Measurements from ENCODE around the gene DGCR8. TPM values are rescaled to one million over a fixed set of nuclear protein-coding genes. Genes with fewer than 3 reads are reported as not detected.
"Not testable (repeated sequence)": the region's sequence is repeated elsewhere in the genome, so short reads cannot be mapped to it uniquely, and the experiment has no call there.

DGCR8 gene
- total RNA-seq, 1 donor from 2014 or later: 37.6 TPM

GRCh38 chr22:20156042-20156389, 76.0 kb downstream of the DGCR8 start:
- intact Hi-C loops (cut with DNase I): loop anchor here (2.0 to 5.0 kb wide), 2 partner anchors 111 to 129 kb away; partner anchors contain the start of gene RTN4R
- DNase-seq (ENCODE audit: low spot score): no peak
- no peak for ATAC-seq

- DNase-seq (ENCODE audit: low spot score): peak; percentile 95
- intact Hi-C loops (cut with DNase I): loop anchor here (2.0 to 5.0 kb wide), 2 partner anchors 110 to 128 kb away; partner anchors contain the start of gene RTN4R
- peak; percentile 74 for ATAC-seq
These were observed 76.8 kb downstream of the DGCR8 start for GRCh38 chr22:20156611-20157429.

- DNase-seq (ENCODE audit: low spot score): no peak
- intact Hi-C loops (cut with DNase I): loop anchor here (2.0 to 5.0 kb wide), 2 partner anchors 110 to 127 kb away; partner anchors contain the start of gene RTN4R
These were observed 77.6 kb downstream of the DGCR8 start for GRCh38 chr22:20157430-20158183.

GRCh38 chr22:20158391-20159036, 78.5 kb downstream of the DGCR8 start:
- DNase-seq (ENCODE audit: low spot score) (no peak), ATAC-seq (no peak)
- intact Hi-C loops (cut with DNase I): loop anchor here (5.0 kb wide), 1 partner anchor 109 kb away; the partner anchor contains the start of gene RTN4R

More at GRCh38 chr22:20157430-20158183, 77.6 kb downstream of the DGCR8 start:
- no peak for ATAC-seq

GRCh38 chr22:20159076-20159475, 79.0 kb downstream of the DGCR8 start:
- DNase-seq (ENCODE audit: low spot score): no peak
- ATAC-seq: no peak
- intact Hi-C loops (cut with DNase I): loop anchor here (5.0 kb wide), 1 partner anchor 108 kb away; the partner anchor contains the start of gene RTN4R

- DNase-seq (ENCODE audit: low spot score); ATAC-seq: not testable (repeated sequence)
- intact Hi-C loops (cut with DNase I): loop anchor here (5.0 kb wide), 1 partner anchor 108 kb away; the partner anchor contains the start of gene RTN4R
These were observed 79.5 kb downstream of the DGCR8 start for GRCh38 chr22:20159531-20159930.

- intact Hi-C loops (cut with DNase I): no loop called here
- DNase-seq (ENCODE audit: low spot score) (no peak), ATAC-seq (no peak)
These were observed 80.0 kb downstream of the DGCR8 start for GRCh38 chr22:20160041-20160440.

Small RNAs within 50 kb of the gene (microRNA-seq; reads per million reads assigned to microRNA genes)
- 1,297 reads per million, percentile 86 among the genes with 10 or more reads in this experiment for gene MIR185
- gene MIR6816: not detected

Other genes with a start within 250 kb of the DGCR8 start
- 6.2 TPM for gene GNB1L, start 225.4 kb upstream of the DGCR8 start, total RNA-seq
- 22.9 TPM for gene RTL10, start 225.4 kb upstream of the DGCR8 start, total RNA-seq
- gene COMT, start 138.5 kb upstream of the DGCR8 start, total RNA-seq: 155 TPM
- 33.9 TPM for gene TXNRD2, start 138.4 kb upstream of the DGCR8 start, total RNA-seq
- 59.4 TPM for gene ARVCF, start 63.4 kb upstream of the DGCR8 start, total RNA-seq
- 28.4 TPM for gene TANGO2, start 59.1 kb upstream of the DGCR8 start, total RNA-seq
- 58.8 TPM for gene RANBP1, start 35.9 kb downstream of the DGCR8 start, total RNA-seq
- 46.8 TPM for gene TRMT2A, start 37.0 kb downstream of the DGCR8 start, total RNA-seq
- gene ZDHHC8, start 51.6 kb downstream of the DGCR8 start, total RNA-seq: 143 TPM
- gene CCDC188, start 70.8 kb downstream of the DGCR8 start, total RNA-seq: 6.8 TPM
- 4.4 TPM for gene RTN4R, start 188.1 kb downstream of the DGCR8 start, total RNA-seq
- 28.9 TPM for gene DGCR6L, start 239.8 kb downstream of the DGCR8 start, total RNA-seq